HUES48 (cell line): Measurements from ENCODE around the gene B4GALT4.
"Not testable (repeated sequence)": the region's sequence is repeated elsewhere in the genome, so short reads cannot be mapped to it uniquely, and the experiment has no call there.

Experiments used
- H3K27ac ChIP-seq: one replicate; pipeline ENCODE4 v1.7.0; 2013; ENCODE audit warnings: low read depth, low read length, inconsistent platforms
- H3K27me3 ChIP-seq: 2 replicates; pipeline ENCODE4 v1.6.1; 2013; ENCODE audit warnings: mild to moderate bottlenecking, low read length; ENCODE audit not compliant: control insufficient read depth, insufficient read depth
- H3K36me3 ChIP-seq: 2 replicates; pipeline ENCODE4 v1.6.1; 2013; ENCODE audit warnings: low read length; ENCODE audit not compliant: control insufficient read depth, insufficient read depth
- H3K4me1 ChIP-seq: 2 replicates; pipeline ENCODE4 v1.6.1; 2013; ENCODE audit warnings: mild to moderate bottlenecking, low read length; ENCODE audit not compliant: control insufficient read depth, insufficient read depth
- H3K4me3 ChIP-seq: 2 replicates; pipeline ENCODE4 v1.5.1; 2013; ENCODE audit warnings: mild to moderate bottlenecking, low read depth, low read length
- H3K9ac ChIP-seq: 2 replicates; pipeline ENCODE4 v1.6.1; 2013; ENCODE audit warnings: mild to moderate bottlenecking, low read depth, low read length, moderate library complexity
- H3K9me3 ChIP-seq: 2 replicates; pipeline ENCODE4 v1.6.1; 2013; ENCODE audit warnings: low read length; ENCODE audit not compliant: control insufficient read depth, insufficient read depth

Gene B4GALT4

DNA sequence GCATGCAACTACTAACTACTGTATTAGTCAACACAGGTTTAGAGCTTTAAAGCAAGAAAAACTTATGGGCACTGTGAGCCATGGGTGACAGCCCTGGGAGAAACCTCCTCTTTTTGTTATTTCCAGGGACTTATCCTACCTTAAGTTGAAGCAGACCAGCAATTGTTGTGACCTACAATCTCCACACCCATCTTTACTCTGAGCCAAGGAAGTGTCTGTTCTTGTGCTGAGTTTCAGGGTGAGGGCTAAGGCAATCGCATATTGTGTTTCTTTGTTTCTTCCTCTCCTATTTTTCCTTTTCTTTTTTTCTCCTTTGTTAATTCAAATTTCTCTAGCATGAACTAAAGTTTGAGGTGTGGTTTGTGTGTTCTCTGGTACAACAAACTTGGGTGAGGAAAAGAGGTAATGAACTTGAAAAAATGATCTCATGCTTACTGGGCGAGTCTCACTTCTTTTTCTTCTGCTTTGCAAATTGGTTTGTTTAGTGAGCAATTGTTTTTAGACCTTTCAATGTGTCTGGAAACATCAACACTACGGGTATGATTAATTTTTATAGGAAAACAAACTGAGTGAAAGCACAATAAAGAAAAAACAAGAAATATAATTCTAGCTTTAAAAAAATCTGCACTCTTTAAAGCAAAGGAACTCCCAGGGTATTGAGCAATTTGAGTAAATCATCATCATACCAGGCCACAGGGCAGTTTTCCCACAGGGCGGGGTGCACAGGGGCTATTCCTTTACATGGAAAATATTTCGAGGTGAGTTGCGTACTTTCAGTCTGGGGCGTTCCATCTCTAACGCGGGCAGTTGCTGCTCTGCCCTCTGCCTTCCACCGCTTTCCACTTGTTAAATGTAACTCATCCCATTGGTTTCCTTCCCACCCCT lies 64.6 kb downstream of the B4GALT4 start:
- Histone ChIP-seq H3K27me3 (no peaks in the 10 kb centered on the region), H3K9me3 (no peaks in the 10 kb centered on the region), H3K36me3 (no peaks in the 10 kb centered on the region), H3K4me3 (no peak overlapping the region), H3K9ac (no peak overlapping the region), H3K4me1 (no peaks in the 10 kb centered on the region), H3K27ac (no peak overlapping the region)

GRCh38 chr3:119173325-119173724 lies 67.4 kb downstream of the B4GALT4 start, which contains the start of gene UPK1B:
Gene UPK1B, plus strand, starts transcription at chr3:119173598. Its CDS starts 13,144 bp downstream, at chr3:119186742.
- Histone ChIP-seq H3K4me1 (no peaks in the 10 kb centered on the region), H3K9me3 (no peaks in the 10 kb centered on the region), H3K27ac (no peak within 1 kb of the TSS), H3K27me3 (no peaks in the 10 kb centered on the region), H3K4me3 (no peak within 1 kb of the TSS), H3K36me3 (no peaks in the 10 kb centered on the region), H3K9ac (no peak within 1 kb of the TSS)

GRCh38 chr3:119170821-119171220 lies 69.9 kb downstream of the B4GALT4 start:
- no peaks in the 10 kb centered on the region for H3K9me3 ChIP-seq

GRCh38 chr3:119164745-119165144 lies 75.9 kb downstream of the B4GALT4 start:
- H3K9ac ChIP-seq, H3K4me3 ChIP-seq, H3K27me3 ChIP-seq, H3K36me3 ChIP-seq, H3K27ac ChIP-seq, H3K4me1 ChIP-seq: not testable (repeated sequence)
- peaks cover 18% of the 10 kb centered on the region for H3K9me3 ChIP-seq

More at GRCh38 chr3:119170821-119171220, 69.9 kb downstream of the B4GALT4 start:
- Histone ChIP-seq H3K27ac (no peak overlapping the region), H3K36me3 (no peaks in the 10 kb centered on the region), H3K27me3 (no peaks in the 10 kb centered on the region), H3K4me3 (no peak overlapping the region), H3K9ac (no peak overlapping the region), H3K4me1 (no peaks in the 10 kb centered on the region)
